ENCODE measurements around the gene GTF2H3.
A peak's percentile ranks its signal among the peaks of the same experiment; 100 is the strongest.
"Not testable (repeated sequence)": the region's sequence is repeated elsewhere in the genome, so short reads cannot be mapped to it uniquely, and the experiment has no call there.

Gene GTF2H3

GRCh38 chr12:123633379-123634141 lies at the start of gene GTF2H3, which contains the start of gene EIF2B1:
Gene GTF2H3 (plus strand): TSS chr12:123633829. CDS start chr12:123633860, 31 bp downstream.
Gene EIF2B1 (minus strand): TSS chr12:123633686. CDS start chr12:123633557, 129 bp downstream.
- DNase-seq: peak; percentile 99

- DNase-seq: no peak
These were observed 41.7 kb upstream of the GTF2H3 start for GRCh38 chr12:123591702-123592481.

- DNase-seq: no peak
These were observed 37.9 kb upstream of the GTF2H3 start for GRCh38 chr12:123595729-123596128.

- DNase-seq: no peak
These were observed 36.5 kb upstream of the GTF2H3 start for GRCh38 chr12:123597100-123597499.

GRCh38 chr12:123598522-123598921 lies 35.1 kb upstream of the GTF2H3 start:
- DNase-seq: no peak

- no peak for DNase-seq
These were observed 34.3 kb upstream of the GTF2H3 start for GRCh38 chr12:123599310-123599709.

- DNase-seq: no peak
These were observed 33.9 kb upstream of the GTF2H3 start for GRCh38 chr12:123599721-123600120.

GRCh38 chr12:123601602-123602489 lies 31.8 kb upstream of the GTF2H3 start, which contains the start of gene DDX55:
Gene DDX55 (plus strand): TSS chr12:123602099. CDS start chr12:123602149, 50 bp downstream.
- DNase-seq: peak; percentile 94

GRCh38 chr12:123602651-123603195 lies 30.9 kb upstream of the GTF2H3 start:
- DNase-seq: no peak

- DNase-seq: not testable (repeated sequence)
These were observed 30.1 kb upstream of the GTF2H3 start for GRCh38 chr12:123603495-123603894.

GRCh38 chr12:123607756-123608155 lies 25.9 kb upstream of the GTF2H3 start:
- no peak for DNase-seq

- DNase-seq: no peak
These were observed 25.4 kb upstream of the GTF2H3 start for GRCh38 chr12:123608182-123608581.

- DNase-seq: no peak
These were observed 19.5 kb upstream of the GTF2H3 start for GRCh38 chr12:123614110-123614509.

- DNase-seq: no peak
These were observed 19.1 kb upstream of the GTF2H3 start for GRCh38 chr12:123614531-123614930.

- no peak for DNase-seq
These were observed 16.5 kb upstream of the GTF2H3 start for GRCh38 chr12:123617144-123617543.

GRCh38 chr12:123617580-123617979 lies 16.0 kb upstream of the GTF2H3 start:
- DNase-seq: no peak

- DNase-seq: no peak
These were observed 12.5 kb upstream of the GTF2H3 start for GRCh38 chr12:123621101-123621500.

GRCh38 chr12:123621619-123622530 lies 11.8 kb upstream of the GTF2H3 start:
- DNase-seq: no peak

GRCh38 chr12:123634142-123634561 lies 523 bp downstream of the GTF2H3 start:
- no peak for DNase-seq

- DNase-seq: no peak
These were observed 10.3 kb downstream of the GTF2H3 start for GRCh38 chr12:123643911-123644310.

- no peak for DNase-seq
These were observed 11.8 kb downstream of the GTF2H3 start for GRCh38 chr12:123645380-123645779.
